ENCODE data around the gene CHST10. TPM values are rescaled to one million over a fixed set of nuclear protein-coding genes. Genes with fewer than 3 reads are reported as not detected.

CHST10 gene
- total and polyA plus RNA-seq, 10 of the 15 experiments (the other 5 are each of a cell fraction or from before 2014, with no cell fraction given): 2.0 to 22.5 (median 15.7) TPM

DNA sequence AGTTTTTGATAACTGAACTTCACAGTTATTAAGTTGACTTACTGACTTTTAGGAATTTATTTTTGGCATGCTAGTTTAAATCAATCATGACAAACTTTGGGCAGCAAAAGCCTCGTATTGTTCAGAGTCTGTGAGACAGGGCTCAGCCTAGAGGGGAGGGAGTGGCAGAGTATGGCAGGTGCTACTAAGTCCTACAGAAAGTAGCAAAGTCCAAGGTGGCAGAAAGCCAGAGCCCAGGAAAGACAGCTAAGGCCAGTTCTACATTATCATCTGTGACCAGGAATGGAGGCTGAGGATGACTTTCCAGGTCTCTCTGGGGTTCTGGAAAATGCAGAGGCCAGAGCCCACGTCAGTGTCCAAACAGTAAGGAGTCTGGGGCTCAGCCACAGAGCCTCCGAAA, 34.2 kb downstream of the CHST10 start:
- no peak for DNase-seq (ENCODE audit: low read depth, low spot score)
- no peaks in the 10 kb centered on the region for H3K27me3 ChIP-seq (replicated peaks in 1 of 2; ENCODE audit: control insufficient read depth in 2 of 2, insufficient read depth in 2 of 2, low read length in 1 of 2)
- no peaks in the 10 kb centered on the region for H3K9me3 ChIP-seq (replicated peaks; ENCODE audit: control insufficient read depth, insufficient read depth, low read length)
- ChIA-PET SMC1A (ENCODE audit: uncharacterized antibody, unreplicated experiment) (interaction anchor here (1.2 to 6.0 kb wide), 2 partner anchors 120 to 198 kb away, joined by 3 to 89 read pairs; no protein-coding TSS in a partner anchor), POLR2A (no interaction called here), CTCF (interaction anchor here (1.4 to 7.3 kb wide), 2 partner anchors 12 to 122 kb away, joined by 3 to 156 read pairs; no protein-coding TSS in a partner anchor), RAD21 (ENCODE audit: unreplicated experiment) (interaction anchor here (1.3 to 1.7 kb wide), 2 partner anchors 119 to 121 kb away, joined by 3 to 4 read pairs; no protein-coding TSS in a partner anchor)
- no peak overlapping the region for H3K9ac ChIP-seq (ENCODE audit: control insufficient read depth, insufficient read depth, low read length)
- in situ Hi-C loops (cut with MboI) (loop anchor here (5.0 to 10.0 kb wide), 2 partner anchors 121 to 819 kb away; no protein-coding TSS in a partner anchor), intact Hi-C loops (cut with micrococcal nuclease; ENCODE audit: unreplicated experiment) (loop anchor here (5.0 kb wide), 1 partner anchor 826 kb away; no protein-coding TSS in a partner anchor)
- H3K4me3 ChIP-seq: no peak overlapping the region
- no peak for ATAC-seq
- H3K4me1 ChIP-seq (ENCODE audit: control insufficient read depth, insufficient read depth, low read length): no peaks in the 10 kb centered on the region; the same call in 1 of the 2 replicates
- H2AFZ ChIP-seq (ENCODE audit: control insufficient read depth, low read depth, low read length): no peak overlapping the region
- no peak overlapping the region for H3K27ac ChIP-seq (ENCODE audit: control insufficient read depth, insufficient read depth)
- 42% methylated on average over 3 of the region's 3 CpGs for WGBS (ENCODE audit: insufficient coverage, insufficient replicate concordance, low lambda C conversion rate, missing lambda C conversion rate)
- H3K4me2 ChIP-seq (ENCODE audit: control insufficient read depth, insufficient read depth): no peak overlapping the region
- no TSS peak for BruUV-seq (replicated peaks)
- no peaks in the 10 kb centered on the region for H4K20me1 ChIP-seq (ENCODE audit: control insufficient read depth, insufficient read depth)
- H3K36me3 ChIP-seq (ENCODE audit: control insufficient read depth in 2 of 2, insufficient read depth in 2 of 2, low read length in 1 of 2): no peaks in the 10 kb centered on the region
- no peak for FAIRE-seq
- no peaks in the 10 kb centered on the region for H3K79me2 ChIP-seq (ENCODE audit: control insufficient read depth, insufficient read depth, low read length)
- TF ChIP-seq MTA2 (IDR thresholded peaks at IDR 0.05; ENCODE audit: low read depth) (no peak), JUNB (IDR thresholded peaks at IDR 0.05) (no peak), EGR1 (IDR thresholded peaks at IDR 0.05; ENCODE audit: borderline replicate concordance in 1 of 2, low read depth in 2 of 2, low read length in 2 of 2) (no peak), ATF7 (IDR thresholded peaks at IDR 0.05; ENCODE audit: low read depth) (no peak), FOXK2 (IDR thresholded peaks at IDR 0.05) (no peak), BHLHE40 (IDR thresholded peaks at IDR 0.05; ENCODE audit: borderline replicate concordance in 1 of 2, low read depth in 2 of 2, low read length in 1 of 2) (no peak), NR2C1 (IDR thresholded peaks at IDR 0.05) (no peak), POLR2AphosphoS5 (IDR thresholded peaks at IDR 0.05; ENCODE audit: low read length) (no peak), MEF2B (IDR thresholded peaks at IDR 0.05; ENCODE audit: partially characterized antibody, poor library complexity, severe bottlenecking) (no peak)
- TF ChIP-seq, protein P1, sequence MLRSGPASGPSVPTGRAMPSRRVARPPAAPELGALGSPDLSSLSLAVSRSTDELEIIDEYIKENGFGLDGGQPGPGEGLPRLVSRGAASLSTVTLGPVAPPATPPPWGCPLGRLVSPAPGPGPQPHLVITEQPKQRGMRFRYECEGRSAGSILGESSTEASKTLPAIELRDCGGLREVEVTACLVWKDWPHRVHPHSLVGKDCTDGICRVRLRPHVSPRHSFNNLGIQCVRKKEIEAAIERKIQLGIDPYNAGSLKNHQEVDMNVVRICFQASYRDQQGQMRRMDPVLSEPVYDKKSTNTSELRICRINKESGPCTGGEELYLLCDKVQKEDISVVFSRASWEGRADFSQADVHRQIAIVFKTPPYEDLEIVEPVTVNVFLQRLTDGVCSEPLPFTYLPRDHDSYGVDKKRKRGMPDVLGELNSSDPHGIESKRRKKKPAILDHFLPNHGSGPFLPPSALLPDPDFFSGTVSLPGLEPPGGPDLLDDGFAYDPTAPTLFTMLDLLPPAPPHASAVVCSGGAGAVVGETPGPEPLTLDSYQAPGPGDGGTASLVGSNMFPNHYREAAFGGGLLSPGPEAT (IDR thresholded peaks at IDR 0.05; ENCODE audit: low read depth): no peak
- TF ChIP-seq, protein P2, sequence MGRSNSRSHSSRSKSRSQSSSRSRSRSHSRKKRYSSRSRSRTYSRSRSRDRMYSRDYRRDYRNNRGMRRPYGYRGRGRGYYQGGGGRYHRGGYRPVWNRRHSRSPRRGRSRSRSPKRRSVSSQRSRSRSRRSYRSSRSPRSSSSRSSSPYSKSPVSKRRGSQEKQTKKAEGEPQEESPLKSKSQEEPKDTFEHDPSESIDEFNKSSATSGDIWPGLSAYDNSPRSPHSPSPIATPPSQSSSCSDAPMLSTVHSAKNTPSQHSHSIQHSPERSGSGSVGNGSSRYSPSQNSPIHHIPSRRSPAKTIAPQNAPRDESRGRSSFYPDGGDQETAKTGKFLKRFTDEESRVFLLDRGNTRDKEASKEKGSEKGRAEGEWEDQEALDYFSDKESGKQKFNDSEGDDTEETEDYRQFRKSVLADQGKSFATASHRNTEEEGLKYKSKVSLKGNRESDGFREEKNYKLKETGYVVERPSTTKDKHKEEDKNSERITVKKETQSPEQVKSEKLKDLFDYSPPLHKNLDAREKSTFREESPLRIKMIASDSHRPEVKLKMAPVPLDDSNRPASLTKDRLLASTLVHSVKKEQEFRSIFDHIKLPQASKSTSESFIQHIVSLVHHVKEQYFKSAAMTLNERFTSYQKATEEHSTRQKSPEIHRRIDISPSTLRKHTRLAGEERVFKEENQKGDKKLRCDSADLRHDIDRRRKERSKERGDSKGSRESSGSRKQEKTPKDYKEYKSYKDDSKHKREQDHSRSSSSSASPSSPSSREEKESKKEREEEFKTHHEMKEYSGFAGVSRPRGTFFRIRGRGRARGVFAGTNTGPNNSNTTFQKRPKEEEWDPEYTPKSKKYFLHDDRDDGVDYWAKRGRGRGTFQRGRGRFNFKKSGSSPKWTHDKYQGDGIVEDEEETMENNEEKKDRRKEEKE (IDR thresholded peaks at IDR 0.05): no peak
- TF ChIP-seq, protein P3, sequence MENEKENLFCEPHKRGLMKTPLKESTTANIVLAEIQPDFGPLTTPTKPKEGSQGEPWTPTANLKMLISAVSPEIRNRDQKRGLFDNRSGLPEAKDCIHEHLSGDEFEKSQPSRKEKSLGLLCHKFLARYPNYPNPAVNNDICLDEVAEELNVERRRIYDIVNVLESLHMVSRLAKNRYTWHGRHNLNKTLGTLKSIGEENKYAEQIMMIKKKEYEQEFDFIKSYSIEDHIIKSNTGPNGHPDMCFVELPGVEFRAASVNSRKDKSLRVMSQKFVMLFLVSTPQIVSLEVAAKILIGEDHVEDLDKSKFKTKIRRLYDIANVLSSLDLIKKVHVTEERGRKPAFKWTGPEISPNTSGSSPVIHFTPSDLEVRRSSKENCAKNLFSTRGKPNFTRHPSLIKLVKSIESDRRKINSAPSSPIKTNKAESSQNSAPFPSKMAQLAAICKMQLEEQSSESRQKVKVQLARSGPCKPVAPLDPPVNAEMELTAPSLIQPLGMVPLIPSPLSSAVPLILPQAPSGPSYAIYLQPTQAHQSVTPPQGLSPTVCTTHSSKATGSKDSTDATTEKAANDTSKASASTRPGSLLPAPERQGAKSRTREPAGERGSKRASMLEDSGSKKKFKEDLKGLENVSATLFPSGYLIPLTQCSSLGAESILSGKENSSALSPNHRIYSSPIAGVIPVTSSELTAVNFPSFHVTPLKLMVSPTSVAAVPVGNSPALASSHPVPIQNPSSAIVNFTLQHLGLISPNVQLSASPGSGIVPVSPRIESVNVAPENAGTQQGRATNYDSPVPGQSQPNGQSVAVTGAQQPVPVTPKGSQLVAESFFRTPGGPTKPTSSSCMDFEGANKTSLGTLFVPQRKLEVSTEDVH (IDR thresholded peaks at IDR 0.05; ENCODE audit: low read depth, partially characterized antibody): no peak
- TF ChIP-seq, protein P4, sequence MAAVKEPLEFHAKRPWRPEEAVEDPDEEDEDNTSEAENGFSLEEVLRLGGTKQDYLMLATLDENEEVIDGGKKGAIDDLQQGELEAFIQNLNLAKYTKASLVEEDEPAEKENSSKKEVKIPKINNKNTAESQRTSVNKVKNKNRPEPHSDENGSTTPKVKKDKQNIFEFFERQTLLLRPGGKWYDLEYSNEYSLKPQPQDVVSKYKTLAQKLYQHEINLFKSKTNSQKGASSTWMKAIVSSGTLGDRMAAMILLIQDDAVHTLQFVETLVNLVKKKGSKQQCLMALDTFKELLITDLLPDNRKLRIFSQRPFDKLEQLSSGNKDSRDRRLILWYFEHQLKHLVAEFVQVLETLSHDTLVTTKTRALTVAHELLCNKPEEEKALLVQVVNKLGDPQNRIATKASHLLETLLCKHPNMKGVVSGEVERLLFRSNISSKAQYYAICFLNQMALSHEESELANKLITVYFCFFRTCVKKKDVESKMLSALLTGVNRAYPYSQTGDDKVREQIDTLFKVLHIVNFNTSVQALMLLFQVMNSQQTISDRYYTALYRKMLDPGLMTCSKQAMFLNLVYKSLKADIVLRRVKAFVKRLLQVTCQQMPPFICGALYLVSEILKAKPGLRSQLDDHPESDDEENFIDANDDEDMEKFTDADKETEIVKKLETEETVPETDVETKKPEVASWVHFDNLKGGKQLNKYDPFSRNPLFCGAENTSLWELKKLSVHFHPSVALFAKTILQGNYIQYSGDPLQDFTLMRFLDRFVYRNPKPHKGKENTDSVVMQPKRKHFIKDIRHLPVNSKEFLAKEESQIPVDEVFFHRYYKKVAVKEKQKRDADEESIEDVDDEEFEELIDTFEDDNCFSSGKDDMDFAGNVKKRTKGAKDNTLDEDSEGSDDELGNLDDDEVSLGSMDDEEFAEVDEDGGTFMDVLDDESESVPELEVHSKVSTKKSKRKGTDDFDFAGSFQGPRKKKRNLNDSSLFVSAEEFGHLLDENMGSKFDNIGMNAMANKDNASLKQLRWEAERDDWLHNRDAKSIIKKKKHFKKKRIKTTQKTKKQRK (IDR thresholded peaks at IDR 0.05; ENCODE audit: low read depth, low read length): no peak

Measured in GM12878 (cell line).